CD14-positive monocyte (primary cell): ENCODE measurements around the gene HTR2C. TPM values are rescaled to one million over a fixed set of nuclear protein-coding genes. Genes with fewer than 3 reads are reported as not detected.

Source experiments
- DNase-seq, 3 donors: peaks; one replicate each; pipeline ENCODE4 v3.0.0-alpha.2; 2011 to 2022
- H2AFZ ChIP-seq: 2 replicates; pipeline ENCODE4 v1.6.0; 2012; ENCODE audit warnings: mild to moderate bottlenecking, low read depth, low read length, inconsistent platforms; ENCODE audit not compliant: insufficient read depth, poor library complexity, severe bottlenecking
- H3K27ac ChIP-seq, 2 donors: 1 replicate in 1 of 2; 2 replicates in 1 of 2; pipeline ENCODE4 v1.5.1; 2012 to 2013; ENCODE audit warnings: low read length in 2 of 2, control low read depth in 1 of 2, inconsistent platforms in 1 of 2, low read depth in 1 of 2, mild to moderate bottlenecking in 1 of 2
- H3K27me3 ChIP-seq, 2 donors: one replicate each; pipeline versions ENCODE4 v1.6.0 to v1.6.1; 2011 to 2013; ENCODE audit warnings: low read length in 2 of 2; ENCODE audit not compliant: control insufficient read depth in 2 of 2, insufficient read depth in 2 of 2
- H3K36me3 ChIP-seq, 2 donors: replicated peaks in 1 of 2; 1 replicate in 1 of 2; 2 replicates in 1 of 2; pipeline versions ENCODE4 v1.5.1 to v1.6.1; 2012 to 2013; ENCODE audit warnings: low read length in 2 of 2, control low read depth in 1 of 2, inconsistent platforms in 1 of 2, mild to moderate bottlenecking in 1 of 2; ENCODE audit not compliant: insufficient read depth in 2 of 2, control insufficient read depth in 1 of 2
- H3K4me1 ChIP-seq, 2 donors: 1 replicate in 1 of 2; 2 replicates in 1 of 2; pipeline versions ENCODE4 v1.5.1 to v1.6.1; 2012 to 2013; ENCODE audit warnings: low read length in 2 of 2, control low read depth in 1 of 2, inconsistent platforms in 1 of 2, mild to moderate bottlenecking in 1 of 2, moderate library complexity in 1 of 2; ENCODE audit not compliant: insufficient read depth in 2 of 2, control insufficient read depth in 1 of 2
- H3K4me2 ChIP-seq: replicated peaks from 2 replicates; pipeline ENCODE3; 2012; ENCODE audit warnings: low read length, moderate library complexity, mild to moderate bottlenecking; ENCODE audit not compliant: poor library complexity, severe bottlenecking; ENCODE audit errors: extremely low read depth
- H3K4me3 ChIP-seq, 3 experiments: fragments of 200-600 bp in 1 of 3; sonication (generic) in 1 of 3; replicated peaks in 1 of 3; 1 replicate in 2 of 3; 2 replicates in 1 of 3; pipeline ENCODE4 v1.5.1; 2011 to 2013; ENCODE audit warnings: low read length in 3 of 3, mild to moderate bottlenecking in 3 of 3, control low read depth in 2 of 3, low read depth in 2 of 3, inconsistent platforms in 1 of 3, moderate library complexity in 1 of 3
- H3K79me2 ChIP-seq: 2 replicates; pipeline ENCODE4 v1.6.0; 2012; ENCODE audit warnings: mild to moderate bottlenecking, control low read depth, inconsistent platforms, low read length, moderate library complexity; ENCODE audit not compliant: insufficient read depth
- H3K9ac ChIP-seq: 2 replicates; pipeline ENCODE4 v1.6.0; 2017; ENCODE audit warnings: low read length, mild to moderate bottlenecking; ENCODE audit not compliant: insufficient read depth, poor library complexity, severe bottlenecking
- H3K9me3 ChIP-seq, 2 donors: replicated peaks in 1 of 2; 1 replicate in 1 of 2; 2 replicates in 1 of 2; pipeline versions ENCODE4 v1.5.1 to v1.6.1; 2012 to 2013; ENCODE audit warnings: low read length in 2 of 2, control low read depth in 1 of 2; ENCODE audit not compliant: control insufficient read depth in 1 of 2, insufficient read depth in 1 of 2
- H4K20me1 ChIP-seq: 2 replicates; pipeline ENCODE4 v1.6.0; 2012; ENCODE audit warnings: mild to moderate bottlenecking, low read length, control low read depth, moderate library complexity; ENCODE audit not compliant: insufficient read depth
- H3K27ac Mint-ChIP-seq, 7 donors: one replicate each; pipeline ENCODE4 v1.8.0; 2020; ENCODE audit warnings: mild to moderate bottlenecking in 7 of 7, mixed read lengths in 7 of 7, moderate library complexity in 6 of 7, inconsistent platforms in 2 of 7
- H3K27me3 Mint-ChIP-seq, 3 donors: one replicate each; pipeline ENCODE4 v1.8.0; 2021 to 2022; ENCODE audit warnings: low read depth in 3 of 3, mild to moderate bottlenecking in 3 of 3, mixed read lengths in 3 of 3, moderate library complexity in 3 of 3, inconsistent platforms in 1 of 3
- H3K36me3 Mint-ChIP-seq, 2 donors: one replicate each; pipeline ENCODE4 v1.8.0; 2020; ENCODE audit warnings: mixed read lengths in 2 of 2, inconsistent platforms in 1 of 2, mild to moderate bottlenecking in 1 of 2
- H3K4me1 Mint-ChIP-seq: one replicate; pipeline ENCODE4 v1.8.0; 2020; ENCODE audit warnings: mild to moderate bottlenecking, mixed read lengths
- H3K4me3 Mint-ChIP-seq, 2 donors: one replicate each; pipeline ENCODE4 v1.8.0; 2020; ENCODE audit warnings: mild to moderate bottlenecking in 2 of 2, mixed read lengths in 2 of 2, moderate library complexity in 1 of 2
- H3K9me3 Mint-ChIP-seq, 7 donors: one replicate each; pipeline ENCODE4 v1.8.0; 2020 to 2022; ENCODE audit warnings: mixed read lengths in 7 of 7, mild to moderate bottlenecking in 6 of 7, moderate library complexity in 6 of 7, inconsistent platforms in 2 of 7
- CTCF ChIP-seq: fragments of 200-600 bp; IDR thresholded peaks from one replicate; pipeline ENCODE4 v1.8.0; 2022; ENCODE audit warnings: antibody characterized with exemption, mild to moderate bottlenecking
- WGBS: methylation state at CpG from one replicate; pipeline ENCODE4 v1.1.5; 2013; ENCODE audit warnings: missing lambda C conversion rate; ENCODE audit not compliant: insufficient coverage; 5-methylcytosine and 5-hydroxymethylcytosine counted together
- intact Hi-C, 2 donors: fragments of 100-400 bp; cut with micrococcal nuclease; formaldehyde crosslinking; loops; one replicate each; pipeline versions ENCODE4 v1.15.0 to v1.15.1; 2023
- polyA plus RNA-seq, 3 donors: library from polyadenylated mRNA; depleted of rRNA in 1 of 3; unstranded in 2 of 3; stranded (reverse) in 1 of 3; fragments of 300-500 nt in 2 of 3; fragments of >200 nt in 1 of 3; fragmentation: Illumina TruSeq in 2 of 3; gene quantifications; 1 replicate in 2 of 3; 2 replicates in 1 of 3; pipeline ENCODE4 v1.2.3, GENCODE V29; 2012 to 2021
- small RNA-seq: library from RNA; depleted of rRNA; stranded (forward); fragments of <200 nt; gene quantifications from one replicate; pipeline ENCODE3, GENCODE V24; 2012; ENCODE audit warnings: low read depth; ENCODE audit not compliant: insufficient read length

Gene HTR2C
- polyA plus RNA-seq, 3 donors, result 0.04 TPM; not detected in 2

DNA sequence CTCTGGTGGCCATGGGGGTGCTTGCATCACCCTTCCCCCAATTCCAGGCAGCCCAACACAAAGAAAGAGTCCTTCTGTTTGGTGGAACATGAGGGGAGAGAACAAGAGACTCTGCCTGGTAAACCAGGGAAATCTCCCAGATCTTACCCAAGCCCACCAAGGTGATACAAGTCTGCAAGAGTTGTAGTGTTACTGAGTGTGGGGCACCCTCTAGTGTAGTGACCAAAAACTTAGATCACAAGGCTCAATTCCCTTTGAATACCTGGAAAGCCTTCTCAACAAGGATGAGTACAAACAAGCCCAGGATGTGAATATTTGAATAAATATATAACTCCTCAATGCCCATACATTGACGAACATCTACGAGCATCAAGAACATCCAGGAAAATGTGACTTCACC lies 368.8 kb downstream of the HTR2C start:
- Mint-ChIP-seq H3K4me1 (no peaks in the 10 kb centered on the region), H3K36me3 (no peaks in the 10 kb centered on the region), H3K27me3 (no peaks in the 10 kb centered on the region), H3K4me3 (no peak overlapping the region), H3K9me3 (peaks cover 0 to 3% (median 0%) of the 10 kb centered on the region in 7 donors), H3K27ac (no peak overlapping the region)
- intact Hi-C loops, result no loop called here
- Histone ChIP-seq H3K79me2 (no peaks in the 10 kb centered on the region), H3K4me3 (no peak overlapping the region), H3K9ac (no peak overlapping the region), H3K4me1 (no peaks in the 10 kb centered on the region), H3K9me3 (no peaks in the 10 kb centered on the region), H3K4me2 (no peak overlapping the region), H3K27me3 (no peaks in the 10 kb centered on the region), H4K20me1 (no peaks in the 10 kb centered on the region), H3K27ac (no peak overlapping the region), H3K36me3 (no peaks in the 10 kb centered on the region), H2AFZ (no peak overlapping the region)
- WGBS, result no CpG with 5 or more reads among the region's 2 CpGs
- TF ChIP-seq CTCF, result no peak
- no peak for DNase-seq

Small RNA genes lying within 50 kb of the gene (small RNA-seq; reads per million reads assigned to genes)
- gene AL355812.1 (not detected), gene MIR1264 (not detected), gene MIR1298 (not detected), gene MIR1911 (not detected), gene MIR1912 (not detected), gene MIR448 (not detected), gene MIR764 (not detected), gene SNORA35 (0.71 reads per million)
